ENCODE data around the gene PAK2.
"Not testable (repeated sequence)": the region's sequence is repeated elsewhere in the genome, so short reads cannot be mapped to it uniquely, and the experiment has no call there.

PAK2 gene

GRCh38 chr3:196849180-196849741 lies 109.6 kb downstream of the PAK2 start:
- no peak for DNase-seq

- DNase-seq, result not testable (repeated sequence)
Observed at GRCh38 chr3:196863000-196863399, 123.3 kb downstream of the PAK2 start.

GRCh38 chr3:196867155-196867506 lies 127.5 kb downstream of the PAK2 start:
- DNase-seq, result no peak

GRCh38 chr3:196867507-196868296 lies 128.0 kb downstream of the PAK2 start, which contains the start of gene SENP5:
Gene SENP5, plus strand, starts transcription at chr3:196867920. Its CDS starts 17,262 bp downstream, at chr3:196885182.
- peak; percentile 79 for DNase-seq

- no peak for DNase-seq
Observed at GRCh38 chr3:196868297-196868661, 128.6 kb downstream of the PAK2 start.

GRCh38 chr3:196872316-196872715 lies 132.7 kb downstream of the PAK2 start:
- DNase-seq, result no peak

- DNase-seq, result not testable (repeated sequence)
Observed at GRCh38 chr3:196874511-196875094, 134.9 kb downstream of the PAK2 start.

- DNase-seq, result no peak
Observed at GRCh38 chr3:196875258-196875657, 135.6 kb downstream of the PAK2 start.
